Adrenal gland (tissue), 12 donors: ENCODE results near the gene A3GALT2. TPM values are rescaled to one million over a fixed set of nuclear protein-coding genes. Genes with fewer than 3 reads are reported as not detected.
A peak's percentile ranks its signal among the peaks of the same experiment; 100 is the strongest.

Source experiments
- DNase-seq, 7 donors: peaks; one replicate each; pipeline ENCODE4 v3.0.0-alpha.2; 2019 to 2020
- H3K27ac ChIP-seq, 5 donors: fragments of 200-600 bp; sonication (generic) in 4 of 5; 1 replicate in 3 of 5; 2 replicates in 2 of 5; pipeline versions ENCODE4 v1.5.1 to v1.8.0; 2016 to 2020; ENCODE audit warnings: mild to moderate bottlenecking in 1 of 5
- H3K27me3 ChIP-seq: fragments of 200-600 bp; 2 replicates; pipeline ENCODE4 v1.8.0; 2021
- H3K36me3 ChIP-seq, 2 donors: fragments of 200-600 bp; replicated peaks in 1 of 2; 1 replicate in 1 of 2; 2 replicates in 1 of 2; pipeline versions ENCODE4 v1.5.1 to v1.8.0; 2018 to 2022
- H3K4me1 ChIP-seq, 2 donors: fragments of 200-600 bp; replicated peaks in 1 of 2; 1 replicate in 1 of 2; 2 replicates in 1 of 2; pipeline versions ENCODE4 v1.5.1 to v1.8.0; 2018 to 2021
- H3K4me3 ChIP-seq, 4 donors: fragments of 200-600 bp; sonication (generic) in 3 of 4; one replicate each; pipeline ENCODE4 v1.5.1; 2016 to 2018
- H3K9me3 ChIP-seq, 3 donors: fragments of 200-600 bp; sonication (generic) in 1 of 3; replicated peaks in 1 of 3; 1 replicate in 2 of 3; 2 replicates in 1 of 3; pipeline versions ENCODE4 v1.5.1 to v1.8.0; 2016 to 2021
- CTCF ChIP-seq, 6 experiments: fragments of 450-650 bp in 4 of 6; fragments of 200-600 bp in 2 of 6; sonication (generic) in 1 of 6; IDR thresholded peaks; 1 replicate in 5 of 6; 2 replicates in 1 of 6; pipeline versions ENCODE4 v1.5.1 to v1.8.0; 2016 to 2021; ENCODE audit warnings: antibody characterized with exemption in 6 of 6, mild to moderate bottlenecking in 2 of 6, moderate library complexity in 1 of 6
- POLR2A ChIP-seq, 2 donors: fragments of 450-650 bp; IDR thresholded peaks; one replicate each; pipeline ENCODE4 v1.6.1; 2017; ENCODE audit warnings: antibody characterized with exemption in 2 of 2, mild to moderate bottlenecking in 2 of 2, moderate library complexity in 1 of 2
- WGBS, 4 donors: extraction: QIAGEN DNeasy Blood & Tissue Kit in 2 of 4; methylation state at CpG; one replicate each; pipeline versions ENCODE4 v1.1.5 to v1.1.7; 2013 to 2017; 5-methylcytosine and 5-hydroxymethylcytosine counted together
- intact Hi-C, 2 donors: fragments of 100-400 bp; cut with DNase I; formaldehyde crosslinking; loops; one replicate each; pipeline versions ENCODE4 v1.14.1 to v1.15.0; 2022 to 2023
- polyA plus RNA-seq, 3 donors: library from polyadenylated mRNA; stranded (reverse); fragments of 200-250 nt in 2 of 3; fragments of 350-450 nt in 1 of 3; fragmentation: Illumina TruSeq in 1 of 3; extraction: RNeasy Lipid Tissue Mini Kit (QIAGEN cat#74804) in 1 of 3; gene quantifications; one replicate each; pipeline ENCODE4 v1.2.3, GENCODE V29; 2013 to 2014
- total RNA-seq, 9 donors: library from RNA; depleted of rRNA in 4 of 9; stranded (reverse); fragments of >200 nt in 4 of 9; fragments of 120-200 nt in 1 of 9; fragmentation: NEBNext Ultra II Directional in 1 of 9; extraction: Animal tissue kit (Norgen Biotek cat#: 25700) in 1 of 9; gene quantifications; one replicate each; pipeline versions ENCODE4 v1.1.0 to v1.2.4, GENCODE V29; 2013 to 2023
- donor health status: healthy with polysubstance abuse.
- donor health status: Bipolar disorder and iron deficiency.
- donor health status: DM: yes; HTN: yes; CAD: no.
- donor health status: DM: no; HTN: no; CAD: no.
- donor health status: DM: no; HTN: no; CAD: no.
- donor health status: DM: yes; HTN: yes; CAD: no.

Gene A3GALT2
- total and polyA plus RNA-seq, 12 donors, result 0.17 to 0.49 TPM; not detected in 10

- intact Hi-C loops, result loop anchor here in 1 of 2 donors (10.0 kb wide), 1 partner anchor 136 kb away; no protein-coding TSS in a partner anchor
- DNase-seq, result no peak
- peaks cover 5 to 6% of the 10 kb centered on the region in 2 donors for H3K4me1 ChIP-seq
Measured at GRCh38 chr1:33270808-33271465, 50.0 kb downstream of the A3GALT2 start.

DNA sequence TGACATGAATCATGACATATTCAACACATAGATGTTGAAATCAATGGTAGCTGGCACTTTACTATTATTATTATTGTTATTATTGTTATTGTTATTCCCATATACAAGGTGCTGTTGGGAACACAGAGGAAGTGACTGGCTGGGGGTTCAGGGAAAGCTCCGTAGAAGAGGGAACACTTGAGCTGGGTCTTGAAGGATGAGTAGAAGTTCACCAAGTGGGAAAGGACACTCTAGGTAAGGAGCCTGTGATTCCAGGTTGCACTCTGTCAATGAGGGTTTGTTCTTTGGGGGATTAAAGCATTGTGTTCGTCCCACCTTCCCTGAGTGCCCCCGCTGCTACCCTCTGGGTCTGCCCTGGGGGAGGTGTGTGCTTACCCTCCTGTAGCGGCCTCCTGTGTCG lies 50.5 kb downstream of the A3GALT2 start:
- Histone ChIP-seq H3K9me3 (no peaks in the 10 kb centered on the region), H3K36me3 (no peaks in the 10 kb centered on the region), H3K27ac (no peak overlapping the region), H3K27me3 (no peaks in the 10 kb centered on the region), H3K4me3 (no peak overlapping the region), H3K4me1 (peaks cover 5 to 6% of the 10 kb centered on the region in 2 donors)
- DNase-seq, result no peak
- TF ChIP-seq POLR2A (IDR thresholded peaks at IDR 0.05) (no peak), CTCF (IDR thresholded peaks at IDR 0.05) (no peak)
- WGBS, 4 donors, result 86 to 96% (median 92%) methylated on average over 3 to 5 of the region's 5 CpGs
- intact Hi-C loops, result loop anchor here in 1 of 2 donors (10.0 kb wide), 1 partner anchor 136 kb away; no protein-coding TSS in a partner anchor

More at GRCh38 chr1:33270808-33271465, 50.0 kb downstream of the A3GALT2 start:
- Histone ChIP-seq H3K27me3 (no peaks in the 10 kb centered on the region), H3K36me3 (no peaks in the 10 kb centered on the region), H3K4me3 (no peak overlapping the region), H3K27ac (peak overlapping the region in 1 of 5 donors; percentile 3), H3K9me3 (no peaks in the 10 kb centered on the region)
- 83 to 88% (median 86%) methylated on average over 6 to 7 of the region's 7 CpGs for WGBS, 4 donors
- TF ChIP-seq CTCF (IDR thresholded peaks at IDR 0.05), result no peak

- no peaks in the 10 kb centered on the region for H3K36me3 ChIP-seq
- peaks cover 5 to 6% of the 10 kb centered on the region in 2 donors for H3K4me1 ChIP-seq
- no peak overlapping the region for H3K4me3 ChIP-seq
- peak overlapping the region in 1 of 5 donors; percentile 74 for H3K27ac ChIP-seq
- no peak for DNase-seq
- 75 to 86% (median 81%) methylated on average over 5 of the region's 5 CpGs for WGBS, 4 donors
- intact Hi-C loops, result loop anchor here in 1 of 2 donors (10.0 kb wide), 1 partner anchor 135 kb away; no protein-coding TSS in a partner anchor
- TF ChIP-seq CTCF (IDR thresholded peaks at IDR 0.05) (no peak), POLR2A (IDR thresholded peaks at IDR 0.05) (no peak)
- H3K9me3 ChIP-seq, result no peaks in the 10 kb centered on the region
- no peaks in the 10 kb centered on the region for H3K27me3 ChIP-seq
Measured at GRCh38 chr1:33269621-33270020, 51.3 kb downstream of the A3GALT2 start.

- no peak for DNase-seq
- Histone ChIP-seq H3K9me3 (no peaks in the 10 kb centered on the region), H3K4me1 (peaks cover 5 to 6% of the 10 kb centered on the region in 2 donors), H3K4me3 (no peak overlapping the region), H3K27me3 (no peaks in the 10 kb centered on the region), H3K27ac (peak overlapping the region in 1 of 5 donors; percentile 77), H3K36me3 (no peaks in the 10 kb centered on the region)
- no peak for TF ChIP-seq CTCF (IDR thresholded peaks at IDR 0.05)
- TF ChIP-seq POLR2A (IDR thresholded peaks at IDR 0.05), result no peak
- intact Hi-C loops, result no loop called here
- 71 to 83% (median 74%) methylated on average over 5 of the region's 5 CpGs for WGBS, 4 donors
Measured at GRCh38 chr1:33268927-33269610, 51.8 kb downstream of the A3GALT2 start.
